H4 (cell line): ENCODE results near the gene VARS1. TPM values are rescaled to one million over a fixed set of nuclear protein-coding genes. Genes with fewer than 3 reads are reported as not detected.

Experiments
- total RNA-seq: library from RNA; depleted of rRNA; stranded (reverse); fragments of >200 nt; shearing (Covaris generic); gene quantifications from 2 replicates; pipeline ENCODE4 v1.2.3, GENCODE V29; 2014; rRNA removed

Gene VARS1
- total RNA-seq, 1 experiment from 2014 or later: 37.5 TPM

Other genes starting within 250 kb of the VARS1 start
- gene ATP6V1G2, start 249.1 kb downstream of the VARS1 start, total RNA-seq: 0.60 TPM in 1 of 2 replicates, not detected in the other
- 12.9 and 13.6 TPM in 2 replicates for gene NFKBIL1, start 248.1 kb downstream of the VARS1 start, total RNA-seq
- gene LTA, start 223.5 kb downstream of the VARS1 start, total RNA-seq: not detected in 2 replicates
- gene TNF, start 220.2 kb downstream of the VARS1 start, total RNA-seq: not detected in 2 replicates
- gene LTB, start 213.3 kb downstream of the VARS1 start, total RNA-seq: not detected in 2 replicates
- not detected in 2 replicates for gene LST1, start 209.5 kb downstream of the VARS1 start, total RNA-seq
- gene NCR3, start 202.7 kb downstream of the VARS1 start, total RNA-seq: not detected in 2 replicates
- not detected in 2 replicates for gene AIF1, start 180.5 kb downstream of the VARS1 start, total RNA-seq
- 26.2 and 36.1 TPM in 2 replicates for gene PRRC2A, start 175.0 kb downstream of the VARS1 start, total RNA-seq
- gene BAG6, start 143.1 kb downstream of the VARS1 start, total RNA-seq: 122 and 138 TPM in 2 replicates
- 0.91 and 1.1 TPM in 2 replicates for gene APOM, start 139.9 kb downstream of the VARS1 start, total RNA-seq
- gene C6orf47, start 135.0 kb downstream of the VARS1 start, total RNA-seq: 19.3 and 20.8 TPM in 2 replicates
- 13.4 and 15.9 TPM in 2 replicates for gene GPANK1, start 130.8 kb downstream of the VARS1 start, total RNA-seq
- gene CSNK2B, start 129.7 kb downstream of the VARS1 start, total RNA-seq: 443 and 553 TPM in 2 replicates
- gene LY6G5B, start 125.8 kb downstream of the VARS1 start, total RNA-seq: not detected in 2 replicates
- 0.97 TPM in 1 of 2 replicates, not detected in the other for gene LY6G5C, start 114.7 kb downstream of the VARS1 start, total RNA-seq
- 28.0 and 34.6 TPM in 2 replicates for gene ABHD16A, start 92.4 kb downstream of the VARS1 start, total RNA-seq
- gene LY6G6F, start 88.9 kb downstream of the VARS1 start, total RNA-seq: not detected in 2 replicates
- gene LY6G6D, start 80.4 kb downstream of the VARS1 start, total RNA-seq: not detected in 2 replicates
- gene LY6G6C, start 74.0 kb downstream of the VARS1 start, total RNA-seq: not detected in 2 replicates
- not detected in 2 replicates for gene MPIG6B, start 72.4 kb downstream of the VARS1 start, total RNA-seq
- 75.2 and 101 TPM in 2 replicates for gene DDAH2, start 66.5 kb downstream of the VARS1 start, total RNA-seq
- 710 and 730 TPM in 2 replicates for gene CLIC1, start 59.2 kb downstream of the VARS1 start, total RNA-seq
- gene MSH5, start 55.7 kb downstream of the VARS1 start, total RNA-seq: 5.3 and 10.8 TPM in 2 replicates
- 0.21 and 2.8 TPM in 2 replicates for gene SAPCD1, start 33.1 kb downstream of the VARS1 start, total RNA-seq
- gene VWA7, start 18.4 kb downstream of the VARS1 start, total RNA-seq: 0.37 and 2.2 TPM in 2 replicates
- 108 and 123 TPM in 2 replicates for gene LSM2, start 11.2 kb upstream of the VARS1 start, total RNA-seq
- 0.85 and 1.0 TPM in 2 replicates for gene HSPA1L, start 19.5 kb upstream of the VARS1 start, total RNA-seq
- 29.8 and 31.5 TPM in 2 replicates for gene HSPA1A, start 19.8 kb upstream of the VARS1 start, total RNA-seq
- gene HSPA1B, start 32.0 kb upstream of the VARS1 start, total RNA-seq: 84.4 and 109 TPM in 2 replicates
- gene NEU1, start 67.1 kb upstream of the VARS1 start, total RNA-seq: 91.5 and 101 TPM in 2 replicates
- not detected in 2 replicates for gene SLC44A4, start 83.2 kb upstream of the VARS1 start, total RNA-seq
- gene EHMT2, start 101.9 kb upstream of the VARS1 start, total RNA-seq: 44.6 and 49.6 TPM in 2 replicates
- gene ZBTB12, start 106.3 kb upstream of the VARS1 start, total RNA-seq: 0.62 and 0.70 TPM in 2 replicates
- gene C2, start 132.0 kb upstream of the VARS1 start, total RNA-seq: 0.75 TPM in 1 of 2 replicates, not detected in the other
- 1.5 and 4.3 TPM in 2 replicates for gene CFB, start 150.3 kb upstream of the VARS1 start, total RNA-seq
- gene NELFE, start 163.2 kb upstream of the VARS1 start, total RNA-seq: 140 and 141 TPM in 2 replicates
- gene SKIC2, start 163.4 kb upstream of the VARS1 start, total RNA-seq: 21.1 and 23.8 TPM in 2 replicates
- gene DXO, start 176.4 kb upstream of the VARS1 start, total RNA-seq: 11.0 and 13.5 TPM in 2 replicates
- 7.2 and 8.5 TPM in 2 replicates for gene C4A, start 186.3 kb upstream of the VARS1 start, total RNA-seq
- gene C4B, start 219.0 kb upstream of the VARS1 start, total RNA-seq: 6.5 and 10.9 TPM in 2 replicates
- 0.48 TPM in 1 of 2 replicates, not detected in the other for gene CYP21A2, start 242.7 kb upstream of the VARS1 start, total RNA-seq